Mesothelial cell of epicardium (in vitro differentiated cells): ENCODE measurements around the gene PLXNC1. TPM values are rescaled to one million over a fixed set of nuclear protein-coding genes. Genes with fewer than 3 reads are reported as not detected.

Experiments
- DNase-seq, 2 experiments: peaks; one replicate each; pipeline ENCODE4 v3.0.0; 2021; ENCODE audit warnings: low spot score in 2 of 2; ENCODE audit not compliant: unreplicated experiment in 2 of 2
- H3K27ac Mint-ChIP-seq: 2 replicates; pipeline ENCODE4 v1.8.0; 2021; ENCODE audit warnings: mixed read lengths
- H3K27me3 Mint-ChIP-seq: 2 replicates; pipeline ENCODE4 v1.8.0; 2021; ENCODE audit warnings: low read depth, mixed read lengths
- H3K36me3 Mint-ChIP-seq: 2 replicates; pipeline ENCODE4 v1.8.0; 2021; ENCODE audit warnings: mixed read lengths
- H3K4me1 Mint-ChIP-seq: 2 replicates; pipeline ENCODE4 v1.8.0; 2021; ENCODE audit warnings: mixed read lengths
- H3K4me3 Mint-ChIP-seq: 2 replicates; pipeline ENCODE4 v1.8.0; 2021; ENCODE audit warnings: mild to moderate bottlenecking, moderate library complexity, mixed read lengths
- H3K9me3 Mint-ChIP-seq: 2 replicates; pipeline ENCODE4 v1.8.0; 2021; ENCODE audit warnings: mixed read lengths
- CTCF ChIP-seq: fragments of 200-600 bp; sonication (generic); IDR thresholded peaks from one replicate; pipeline ENCODE4 v1.5.0; 2021; ENCODE audit warnings: antibody characterized with exemption; ENCODE audit not compliant: unreplicated experiment
- total RNA-seq: library from RNA; stranded (reverse); gene quantifications from 3 replicates; pipeline ENCODE4 v1.2.1, GENCODE V29; 2021

Gene PLXNC1
- total RNA-seq, 1 donor from 2014 or later = 3.4 TPM

- no peak for DNase-seq
- no peaks in the 10 kb centered on the region for H3K36me3 Mint-ChIP-seq
Measured at GRCh38 chr12:94284859-94285258, 136.5 kb downstream of the PLXNC1 start.

GRCh38 chr12:94285943-94286582 is 137.7 kb downstream of the PLXNC1 start:
- Mint-ChIP-seq H3K27ac (no peak overlapping the region), H3K4me3 (no peak overlapping the region), H3K9me3 (no peaks in the 10 kb centered on the region), H3K27me3 (peaks cover 50% of the 10 kb centered on the region), H3K4me1 (peaks cover 37% of the 10 kb centered on the region), H3K36me3 (no peaks in the 10 kb centered on the region)
- no peak for TF ChIP-seq CTCF
- DNase-seq = no peak

More at GRCh38 chr12:94284859-94285258, 136.5 kb downstream of the PLXNC1 start:
- Mint-ChIP-seq H3K27me3 (peaks cover 54% of the 10 kb centered on the region), H3K4me1 (peaks cover 30% of the 10 kb centered on the region), H3K9me3 (no peaks in the 10 kb centered on the region), H3K27ac (no peak overlapping the region), H3K4me3 (no peak overlapping the region)
- TF ChIP-seq CTCF = no peak

- TF ChIP-seq CTCF = no peak
- Mint-ChIP-seq H3K27ac (no peak overlapping the region), H3K9me3 (no peaks in the 10 kb centered on the region), H3K4me1 (peaks cover 37% of the 10 kb centered on the region), H3K4me3 (no peak overlapping the region), H3K27me3 (peaks cover 47% of the 10 kb centered on the region), H3K36me3 (no peaks in the 10 kb centered on the region)
- DNase-seq = no peak
Measured at GRCh38 chr12:94286583-94287244, 138.3 kb downstream of the PLXNC1 start.

- Mint-ChIP-seq H3K36me3 (no peaks in the 10 kb centered on the region), H3K27me3 (peaks cover 42% of the 10 kb centered on the region), H3K4me1 (peaks cover 37% of the 10 kb centered on the region), H3K27ac (no peak overlapping the region), H3K4me3 (no peak overlapping the region), H3K9me3 (no peaks in the 10 kb centered on the region)
- no peak for DNase-seq
- no peak for TF ChIP-seq CTCF
Measured at GRCh38 chr12:94287245-94287628, 138.9 kb downstream of the PLXNC1 start.

- H3K4me3 Mint-ChIP-seq = no peak overlapping the region
- TF ChIP-seq CTCF = no peak
- H3K9me3 Mint-ChIP-seq = no peaks in the 10 kb centered on the region
- no peaks in the 10 kb centered on the region for H3K36me3 Mint-ChIP-seq
- peaks cover 37% of the 10 kb centered on the region for H3K4me1 Mint-ChIP-seq
- H3K27me3 Mint-ChIP-seq = peaks cover 19% of the 10 kb centered on the region
- peak overlapping the region; percentile 32 for H3K27ac Mint-ChIP-seq
- no peak for DNase-seq
Measured at GRCh38 chr12:94289461-94290312, 141.3 kb downstream of the PLXNC1 start.
